HG03039 (cell line): ENCODE measurements around the gene GTSF1L.

Source experiments
- ATAC-seq: cut with Tn5 transposase; IDR thresholded peaks from one replicate; pipeline ENCODE4 v1.9.1; 2021; ENCODE audit warnings: mild to moderate bottlenecking, moderate library complexity; ENCODE audit not compliant: unreplicated experiment

GTSF1L gene

GRCh38 chr20:43746344-43747137 is 19.7 kb upstream of the GTSF1L start:
- ATAC-seq: no peak

GRCh38 chr20:43744966-43745730 is 18.3 kb upstream of the GTSF1L start:
- ATAC-seq: no peak

- no peak for ATAC-seq
These were observed 17.4 kb upstream of the GTSF1L start for GRCh38 chr20:43744151-43744611.

- no peak for ATAC-seq
These were observed 13.8 kb upstream of the GTSF1L start for GRCh38 chr20:43740642-43741041.

GRCh38 chr20:43739148-43739749 is 12.4 kb upstream of the GTSF1L start:
- no peak for ATAC-seq

GRCh38 chr20:43737925-43738324 is 11.1 kb upstream of the GTSF1L start:
- no peak for ATAC-seq

- ATAC-seq: no peak
These were observed 9.9 kb upstream of the GTSF1L start for GRCh38 chr20:43736588-43737158.

GRCh38 chr20:43731927-43732326 is 5.1 kb upstream of the GTSF1L start:
- ATAC-seq: no peak

GRCh38 chr20:43731469-43731868 is 4.7 kb upstream of the GTSF1L start:
- no peak for ATAC-seq

GRCh38 chr20:43728686-43729255 is 2.0 kb upstream of the GTSF1L start:
- no peak for ATAC-seq

- no peak for ATAC-seq
These were observed 1.3 kb upstream of the GTSF1L start for GRCh38 chr20:43727980-43728590.

- ATAC-seq: no peak
These were observed 469 bp downstream of the GTSF1L start for GRCh38 chr20:43726333-43726732.

- ATAC-seq: no peak
These were observed 1.1 kb downstream of the GTSF1L start for GRCh38 chr20:43725666-43726065.

- ATAC-seq: no peak
These were observed 2.4 kb downstream of the GTSF1L start for GRCh38 chr20:43724383-43724782.

- ATAC-seq: no peak
These were observed 3.1 kb downstream of the GTSF1L start for GRCh38 chr20:43723735-43724134.

- ATAC-seq: no peak
These were observed 3.6 kb downstream of the GTSF1L start for GRCh38 chr20:43723186-43723585.

GRCh38 chr20:43722153-43722505 is 4.7 kb downstream of the GTSF1L start:
- no peak for ATAC-seq

GRCh38 chr20:43721429-43722152 is 5.2 kb downstream of the GTSF1L start:
- no peak for ATAC-seq

- no peak for ATAC-seq
These were observed 5.7 kb downstream of the GTSF1L start for GRCh38 chr20:43721097-43721428.

- ATAC-seq: no peak
These were observed 6.8 kb downstream of the GTSF1L start for GRCh38 chr20:43720007-43720406.
